PFSK-1 (cell line): ENCODE results near the gene ASIC2.

ENCODE experiments used
- POLR2AphosphoS5 ChIP-seq: IDR thresholded peaks from 2 replicates; pipeline ENCODE4 v1.6.1; 2012; ENCODE audit warnings: low read depth, mild to moderate bottlenecking, control low read depth, low read length, moderate library complexity
- REST ChIP-seq, 2 experiments: IDR thresholded peaks; 2 replicates each; pipeline versions ENCODE4 v1.6.1 to v1.8.0; 2011 to 2012; ENCODE audit warnings: low read depth in 2 of 2, low read length in 2 of 2, control low read depth in 1 of 2, inconsistent platforms in 1 of 2, mild to moderate bottlenecking in 1 of 2, moderate library complexity in 1 of 2; ENCODE audit not compliant: insufficient read depth in 1 of 2
- TAF1 ChIP-seq: IDR thresholded peaks from 2 replicates; pipeline ENCODE4 v1.6.1; 2012; ENCODE audit warnings: low read length, control low read depth, borderline replicate concordance; ENCODE audit not compliant: insufficient read depth

DNA sequence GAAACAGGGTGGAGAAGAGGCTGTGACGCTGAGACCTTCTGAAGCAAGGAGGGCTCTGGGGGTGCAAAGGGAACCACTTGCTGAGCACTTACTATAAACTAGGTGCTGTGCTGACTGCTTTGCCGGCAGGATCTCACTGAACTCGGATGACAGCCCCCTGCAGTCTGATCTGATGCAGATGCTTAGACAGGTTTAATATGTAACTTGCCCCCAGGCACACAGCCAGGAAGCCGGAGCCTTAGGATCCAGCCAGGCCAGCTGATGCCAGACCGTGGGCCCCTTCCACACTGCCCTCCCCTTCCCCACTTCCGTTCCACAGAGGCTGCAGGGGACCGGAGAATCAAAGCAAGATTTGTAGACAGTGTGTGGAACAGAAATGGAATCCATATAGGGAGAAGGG lies 278.3 kb downstream of the ASIC2 start:
- TF ChIP-seq REST (IDR thresholded peaks at IDR 0.05; ENCODE audit: insufficient read depth in 1 of 2, low read depth in 2 of 2, low read length in 2 of 2): no peak
- TF ChIP-seq TAF1: no peak
- TF ChIP-seq POLR2AphosphoS5: no peak
